Ishikawa (cell line): ENCODE measurements around the gene POLR1H.

ENCODE experiments used
- CREB1 ChIP-seq: IDR thresholded peaks from 2 replicates; pipeline ENCODE4 v1.6.1; 2012; ENCODE audit warnings: low read depth
- EP300 ChIP-seq: IDR thresholded peaks from 2 replicates; pipeline ENCODE4 v1.6.1; 2012; ENCODE audit warnings: borderline replicate concordance
- RAD21 ChIP-seq: IDR thresholded peaks from 2 replicates; pipeline ENCODE4 v1.6.1; 2012; ENCODE audit warnings: low read depth
- REST ChIP-seq: IDR thresholded peaks from 2 replicates; pipeline ENCODE4 v1.6.1; 2012; ENCODE audit warnings: low read depth, mild to moderate bottlenecking
- TAF1 ChIP-seq: IDR thresholded peaks from 2 replicates; pipeline ENCODE4 v1.6.1; 2012; ENCODE audit warnings: low read depth, mild to moderate bottlenecking

- TF ChIP-seq EP300 (no peak), RAD21 (no peak), REST (no peak), TAF1 (no peak), CREB1 (no peak)
Observed at GRCh38 chr6:30053682-30054081, 7.4 kb upstream of the POLR1H start.
